Effector memory CD8-positive, alpha-beta T cell (primary cell): ENCODE measurements around the gene RGS10.

ENCODE experiments used
- ATAC-seq: fragments of 150-1000 bp; cut with Tn5 transposase; replicated peaks from 2 replicates; pipeline ENCODE4 v1.10.0; 2021; ENCODE audit warnings: mild to moderate bottlenecking, moderate library complexity
- DNase-seq, 3 experiments: peaks; one replicate each; pipeline ENCODE4 v3.0.0; 2021
- H3K27ac Mint-ChIP-seq, 2 donors: one replicate each; pipeline ENCODE4 v1.8.0; 2022; ENCODE audit warnings: mild to moderate bottlenecking in 2 of 2, mixed read lengths in 2 of 2, moderate library complexity in 2 of 2
- H3K27me3 Mint-ChIP-seq, 2 donors: one replicate each; pipeline ENCODE4 v1.8.0; 2022; ENCODE audit warnings: mixed read lengths in 2 of 2
- H3K36me3 Mint-ChIP-seq: one replicate; pipeline ENCODE4 v1.8.0; 2022; ENCODE audit warnings: mild to moderate bottlenecking, moderate library complexity, mixed read lengths; ENCODE audit not compliant: insufficient read depth
- H3K4me1 Mint-ChIP-seq, 2 donors: one replicate each; pipeline ENCODE4 v1.8.0; 2022; ENCODE audit warnings: low read depth in 2 of 2, mixed read lengths in 2 of 2
- H3K4me3 Mint-ChIP-seq, 2 donors: one replicate each; pipeline ENCODE4 v1.8.0; 2022; ENCODE audit warnings: mild to moderate bottlenecking in 2 of 2, mixed read lengths in 2 of 2, moderate library complexity in 2 of 2
- H3K9me3 Mint-ChIP-seq, 2 donors: one replicate each; pipeline ENCODE4 v1.8.0; 2022; ENCODE audit warnings: mixed read lengths in 2 of 2

The RGS10 gene

GRCh38 chr10:119521443-119522204, 20.9 kb downstream of the RGS10 start:
- Mint-ChIP-seq H3K4me1 (peaks cover 24 to 37% of the 10 kb centered on the region in 2 donors), H3K27ac (no peak overlapping the region), H3K9me3 (no peaks in the 10 kb centered on the region), H3K27me3 (no peaks in the 10 kb centered on the region), H3K4me3 (no peak overlapping the region), H3K36me3 (peaks cover 40% of the 10 kb centered on the region)
- DNase-seq (no peak), ATAC-seq (no peak)

- H3K36me3 Mint-ChIP-seq, result peaks cover 39% of the 10 kb centered on the region
- no peaks in the 10 kb centered on the region for H3K27me3 Mint-ChIP-seq
- ATAC-seq, result no peak
- no peak for DNase-seq
- H3K9me3 Mint-ChIP-seq, result no peaks in the 10 kb centered on the region
- H3K27ac Mint-ChIP-seq, result peak overlapping the region; percentile 92 to 93
- H3K4me1 Mint-ChIP-seq, result peaks cover 29 to 40% of the 10 kb centered on the region in 2 donors
- H3K4me3 Mint-ChIP-seq, result no peak overlapping the region
Measured at GRCh38 chr10:119520283-119520682, 22.2 kb downstream of the RGS10 start.

GRCh38 chr10:119518936-119519335, 23.6 kb downstream of the RGS10 start:
- no peaks in the 10 kb centered on the region for H3K27me3 Mint-ChIP-seq

GRCh38 chr10:119518176-119518575, 24.3 kb downstream of the RGS10 start:
- Mint-ChIP-seq H3K4me3 (peak overlapping the region; percentile 60 to 74), H3K27me3 (no peaks in the 10 kb centered on the region), H3K9me3 (no peaks in the 10 kb centered on the region), H3K36me3 (peaks cover 47% of the 10 kb centered on the region), H3K4me1 (peaks cover 31 to 35% of the 10 kb centered on the region in 2 donors), H3K27ac (peak overlapping the region; percentile 92 to 93)
- ATAC-seq, result no peak
- DNase-seq, result no peak

More at GRCh38 chr10:119518936-119519335, 23.6 kb downstream of the RGS10 start:
- DNase-seq, result no peak
- ATAC-seq, result no peak
- Mint-ChIP-seq H3K36me3 (peaks cover 42% of the 10 kb centered on the region), H3K27ac (peak overlapping the region; percentile 92 to 93), H3K9me3 (no peaks in the 10 kb centered on the region), H3K4me3 (peak overlapping the region; percentile 60 to 74), H3K4me1 (peaks cover 31 to 38% of the 10 kb centered on the region in 2 donors)

GRCh38 chr10:119517235-119518141, 25.0 kb downstream of the RGS10 start:
- Mint-ChIP-seq H3K36me3 (peaks cover 47% of the 10 kb centered on the region), H3K9me3 (no peaks in the 10 kb centered on the region), H3K4me1 (peaks cover 31 to 35% of the 10 kb centered on the region in 2 donors), H3K4me3 (peak overlapping the region; percentile 60 to 74), H3K27ac (peak overlapping the region; percentile 92 to 93), H3K27me3 (no peaks in the 10 kb centered on the region)
- peak; percentile 63 for ATAC-seq
- peak; percentile 12 to 36 (median 27) for DNase-seq

- peak overlapping the region; percentile 92 to 93 for H3K27ac Mint-ChIP-seq
Measured at GRCh38 chr10:119516381-119517234, 25.9 kb downstream of the RGS10 start.

GRCh38 chr10:119515511-119516045, 26.9 kb downstream of the RGS10 start:
- Mint-ChIP-seq H3K4me1 (peaks cover 31 to 35% of the 10 kb centered on the region in 2 donors), H3K27me3 (no peaks in the 10 kb centered on the region), H3K4me3 (peak overlapping the region in 1 of 2 donors; percentile 60), H3K27ac (no peak overlapping the region), H3K9me3 (no peaks in the 10 kb centered on the region), H3K36me3 (peaks cover 42% of the 10 kb centered on the region)
- DNase-seq, result no peak
- no peak for ATAC-seq

More at GRCh38 chr10:119516381-119517234, 25.9 kb downstream of the RGS10 start:
- Mint-ChIP-seq H3K36me3 (peaks cover 45% of the 10 kb centered on the region), H3K4me3 (peak overlapping the region; percentile 60 to 74), H3K9me3 (no peaks in the 10 kb centered on the region), H3K4me1 (peaks cover 31 to 35% of the 10 kb centered on the region in 2 donors), H3K27me3 (no peaks in the 10 kb centered on the region)
- ATAC-seq (peak; percentile 72), DNase-seq (peak; percentile 6 to 45 (median 19))

GRCh38 chr10:119514819-119515218, 27.7 kb downstream of the RGS10 start:
- ATAC-seq (no peak), DNase-seq (no peak)
- Mint-ChIP-seq H3K27ac (no peak overlapping the region), H3K36me3 (peaks cover 35% of the 10 kb centered on the region), H3K4me1 (peaks cover 31 to 37% of the 10 kb centered on the region in 2 donors), H3K4me3 (peak overlapping the region in 1 of 2 donors; percentile 41), H3K9me3 (no peaks in the 10 kb centered on the region), H3K27me3 (no peaks in the 10 kb centered on the region)

- DNase-seq (no peak), ATAC-seq (no peak)
- peaks cover 10 to 18% of the 10 kb centered on the region in 2 donors for H3K4me1 Mint-ChIP-seq
- no peaks in the 10 kb centered on the region for H3K9me3 Mint-ChIP-seq
- no peak overlapping the region for H3K4me3 Mint-ChIP-seq
- no peaks in the 10 kb centered on the region for H3K27me3 Mint-ChIP-seq
- no peak overlapping the region for H3K27ac Mint-ChIP-seq
- peaks cover 32% of the 10 kb centered on the region for H3K36me3 Mint-ChIP-seq
Measured at GRCh38 chr10:119511828-119512515, 30.5 kb downstream of the RGS10 start.

GRCh38 chr10:119509909-119510451, 32.5 kb downstream of the RGS10 start:
- Mint-ChIP-seq H3K36me3 (peaks cover 40% of the 10 kb centered on the region), H3K4me1 (peaks cover 2 to 15% of the 10 kb centered on the region in 2 donors), H3K4me3 (no peak overlapping the region), H3K27ac (peak overlapping the region in 1 of 2 donors; percentile 58), H3K9me3 (no peaks in the 10 kb centered on the region), H3K27me3 (no peaks in the 10 kb centered on the region)
- ATAC-seq, result no peak
- DNase-seq, result no peak

GRCh38 chr10:119507115-119507514, 35.4 kb downstream of the RGS10 start:
- no peaks in the 10 kb centered on the region for H3K9me3 Mint-ChIP-seq
- peaks cover 16 to 37% of the 10 kb centered on the region in 2 donors for H3K4me1 Mint-ChIP-seq
- ATAC-seq (no peak), DNase-seq (no peak)
- H3K27me3 Mint-ChIP-seq, result no peaks in the 10 kb centered on the region
- peaks cover 23% of the 10 kb centered on the region for H3K36me3 Mint-ChIP-seq
- H3K27ac Mint-ChIP-seq, result no peak overlapping the region
- H3K4me3 Mint-ChIP-seq, result no peak overlapping the region
